G401 (cell line): ENCODE data around the gene CERK. TPM values are rescaled to one million over a fixed set of nuclear protein-coding genes. Genes with fewer than 3 reads are reported as not detected.

Source experiments
- DNase-seq: peaks from one replicate; pipeline ENCODE4 v3.0.0-alpha.2; 2015; ENCODE audit warnings: low spot score
- in situ Hi-C: cut with HindIII; loops from 2 replicates; pipeline ENCODE4 v1.10.0; 2016; ENCODE audit warnings: low sequenced_read_pairs, mixed read lengths
- total RNA-seq: library from RNA; depleted of rRNA; stranded (reverse); fragments of >200 nt; shearing (Covaris generic); gene quantifications from 2 replicates; pipeline ENCODE4 v1.2.3, GENCODE V29; 2014

CERK gene
- total RNA-seq, 1 experiment from 2014 or later, result 70.0 TPM

GRCh38 chr22:46710806-46711205 is 27.2 kb downstream of the CERK start:
- in situ Hi-C loops, result no loop called here
- no peak for DNase-seq

- in situ Hi-C loops, result no loop called here
- DNase-seq, result no peak
Observed at GRCh38 chr22:46708766-46709330, 29.2 kb downstream of the CERK start.

DNA sequence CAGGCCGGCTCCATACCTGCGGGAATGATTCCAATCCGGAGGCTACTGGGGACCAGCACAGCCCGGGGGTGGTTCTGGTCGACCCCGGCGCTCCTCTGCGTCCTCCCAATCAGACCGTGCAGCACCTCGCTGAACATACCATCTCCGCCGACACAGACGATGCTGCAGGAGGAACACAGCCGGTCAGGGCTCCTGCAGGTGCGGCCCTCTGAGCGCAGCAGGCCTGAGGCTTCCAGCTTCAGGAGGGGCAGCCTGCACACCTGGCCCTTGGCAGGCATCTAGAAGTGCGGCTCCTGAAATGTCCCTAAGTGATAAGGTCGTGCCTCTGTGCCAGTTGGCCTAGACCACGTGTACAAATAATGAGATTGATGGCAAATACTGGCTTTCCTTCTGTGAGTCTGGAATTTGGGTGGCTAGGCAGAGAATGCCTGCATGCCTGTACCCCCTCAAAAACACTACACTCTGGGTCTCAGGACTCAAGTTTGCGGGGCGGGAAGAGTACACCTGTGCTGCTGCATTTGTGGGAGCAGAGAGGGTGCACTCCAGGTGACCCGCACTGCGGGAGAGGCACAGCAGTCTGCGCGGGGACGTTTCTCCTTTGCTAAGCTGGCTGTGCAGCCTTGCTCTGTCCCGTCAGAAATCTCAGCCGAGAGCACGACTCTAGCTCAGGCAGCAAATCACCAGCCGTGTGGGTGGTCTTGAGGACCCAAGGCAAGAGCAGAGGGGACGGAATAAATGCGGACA is 30.1 kb downstream of the CERK start:
- no peak for DNase-seq
- in situ Hi-C loops, result no loop called here

DNA sequence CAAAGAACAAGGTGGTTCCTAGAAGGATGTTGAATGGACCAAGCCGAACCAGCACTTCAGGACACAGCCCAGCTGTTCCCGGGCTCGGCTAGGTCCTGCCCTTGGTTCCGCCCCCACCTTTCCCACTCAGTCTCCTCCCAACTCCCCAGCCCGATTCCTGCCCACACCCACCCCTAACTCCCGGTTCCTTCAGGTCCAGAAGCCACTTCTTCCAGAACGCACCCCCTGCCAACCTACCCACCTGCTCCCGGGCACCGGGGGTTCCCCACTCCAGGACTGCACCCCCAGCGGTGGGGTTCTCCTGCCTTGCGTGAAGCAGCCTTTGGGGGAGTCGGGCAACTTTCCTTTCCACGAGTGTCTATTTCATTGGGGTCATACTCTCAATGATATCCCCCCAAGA is 30.7 kb downstream of the CERK start:
- in situ Hi-C loops, result no loop called here
- DNase-seq, result no peak

- in situ Hi-C loops, result no loop called here
- no peak for DNase-seq
Observed at GRCh38 chr22:46706060-46706459, 32.0 kb downstream of the CERK start.

DNA sequence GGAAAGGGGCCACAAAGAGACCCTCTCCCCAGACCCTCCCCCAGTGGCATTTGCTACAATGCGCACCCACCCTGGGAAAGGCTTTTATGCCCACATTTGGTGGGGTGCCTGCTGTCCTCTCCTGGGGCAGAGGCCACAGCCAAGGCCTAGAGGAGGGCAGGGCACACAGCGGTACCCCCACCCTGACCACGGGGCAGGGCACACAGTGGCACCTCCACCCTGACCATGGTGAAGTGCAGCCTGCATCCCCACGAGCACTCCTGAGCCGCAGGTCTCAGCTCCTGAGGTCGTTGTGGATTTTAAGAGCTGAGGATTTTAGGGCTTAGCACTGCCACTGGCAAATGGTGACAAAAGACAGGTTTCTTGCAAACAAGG is 34.1 kb downstream of the CERK start:
- in situ Hi-C loops, result no loop called here
- no peak for DNase-seq

DNA sequence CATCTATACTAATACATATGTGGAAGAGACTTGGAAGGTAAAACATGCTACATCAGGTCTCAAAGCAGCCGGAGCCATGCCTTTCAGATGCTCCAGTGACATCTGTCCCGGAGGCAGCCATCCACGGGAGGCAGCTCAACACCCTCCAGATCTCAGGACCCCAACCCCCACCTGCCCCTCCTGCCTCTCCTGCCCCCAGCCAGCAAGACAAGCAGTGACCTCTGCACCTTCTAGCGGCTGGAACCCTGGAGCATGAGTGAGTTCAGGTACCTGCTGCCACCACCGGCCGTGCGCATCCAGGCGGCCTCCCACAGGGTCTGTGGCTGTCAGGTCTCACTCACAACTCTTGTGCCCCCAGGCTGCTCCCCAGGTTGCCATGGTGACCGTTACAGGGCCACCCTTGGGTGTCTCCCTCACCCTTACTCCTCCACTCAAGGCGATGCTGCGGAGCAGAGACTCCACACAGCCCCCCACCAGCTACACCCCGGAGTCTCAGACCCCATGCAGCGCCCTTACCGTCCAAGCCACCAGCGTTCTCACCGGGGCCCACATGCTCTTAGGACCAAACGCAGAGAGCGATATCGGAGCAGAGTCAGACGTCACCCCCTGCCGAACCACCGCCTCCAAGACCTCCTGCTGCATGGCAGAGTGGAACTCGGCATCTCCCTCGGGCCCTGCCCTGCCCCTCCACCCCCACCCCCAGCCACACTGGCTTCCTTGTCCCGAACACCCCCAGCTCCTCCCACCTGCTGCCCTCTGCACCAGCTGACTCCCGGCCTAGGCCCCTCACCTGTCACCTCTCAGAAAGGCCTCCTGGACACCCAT is 34.7 kb downstream of the CERK start:
- no peak for DNase-seq
- in situ Hi-C loops, result no loop called here

GRCh38 chr22:46701262-46701661 is 36.8 kb downstream of the CERK start:
- DNase-seq, result no peak
- in situ Hi-C loops, result no loop called here

DNA sequence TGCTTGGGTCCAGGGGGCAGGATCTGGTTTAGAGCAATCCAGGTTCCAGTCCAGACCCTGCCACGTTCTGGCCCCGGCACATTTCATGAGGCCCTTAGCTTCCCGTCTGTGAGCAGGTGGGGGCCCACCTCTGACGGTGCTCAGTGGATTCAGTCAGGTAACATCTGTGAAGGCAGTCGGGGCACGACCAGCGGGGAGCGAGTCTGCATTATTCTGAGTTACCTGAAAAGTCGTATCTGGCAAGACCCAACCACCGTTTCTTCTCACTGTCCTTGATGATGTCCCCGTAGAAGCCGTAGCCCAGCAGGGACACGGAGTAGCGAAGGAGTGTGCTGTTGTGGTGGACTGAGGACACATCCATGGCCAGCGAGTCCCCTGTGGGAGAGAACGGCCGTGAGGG is 39.0 kb downstream of the CERK start:
- DNase-seq, result no peak
- in situ Hi-C loops, result no loop called here

GRCh38 chr22:46697811-46698515 is 40.1 kb downstream of the CERK start:
- in situ Hi-C loops, result no loop called here

GRCh38 chr22:46696614-46697013 is 41.4 kb downstream of the CERK start:
- no peak for DNase-seq
- in situ Hi-C loops, result no loop called here

More at GRCh38 chr22:46697811-46698515, 40.1 kb downstream of the CERK start:
- DNase-seq, result no peak

DNA sequence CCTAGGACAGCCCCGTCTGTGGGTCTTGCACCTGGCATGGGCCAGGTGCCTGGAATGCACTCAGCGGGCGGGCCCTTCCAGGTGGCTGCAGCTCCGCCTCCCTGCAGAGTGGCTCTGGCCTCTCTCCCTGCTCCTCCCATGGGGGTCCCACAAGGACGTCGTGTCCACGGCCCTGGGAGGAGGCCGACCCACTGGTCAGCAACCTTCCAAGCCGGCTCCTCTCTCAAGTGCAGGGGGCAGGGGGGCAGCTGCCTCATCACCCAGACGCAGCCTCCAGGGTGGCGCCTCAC is 41.9 kb downstream of the CERK start:
- in situ Hi-C loops, result no loop called here
- DNase-seq, result no peak

DNA sequence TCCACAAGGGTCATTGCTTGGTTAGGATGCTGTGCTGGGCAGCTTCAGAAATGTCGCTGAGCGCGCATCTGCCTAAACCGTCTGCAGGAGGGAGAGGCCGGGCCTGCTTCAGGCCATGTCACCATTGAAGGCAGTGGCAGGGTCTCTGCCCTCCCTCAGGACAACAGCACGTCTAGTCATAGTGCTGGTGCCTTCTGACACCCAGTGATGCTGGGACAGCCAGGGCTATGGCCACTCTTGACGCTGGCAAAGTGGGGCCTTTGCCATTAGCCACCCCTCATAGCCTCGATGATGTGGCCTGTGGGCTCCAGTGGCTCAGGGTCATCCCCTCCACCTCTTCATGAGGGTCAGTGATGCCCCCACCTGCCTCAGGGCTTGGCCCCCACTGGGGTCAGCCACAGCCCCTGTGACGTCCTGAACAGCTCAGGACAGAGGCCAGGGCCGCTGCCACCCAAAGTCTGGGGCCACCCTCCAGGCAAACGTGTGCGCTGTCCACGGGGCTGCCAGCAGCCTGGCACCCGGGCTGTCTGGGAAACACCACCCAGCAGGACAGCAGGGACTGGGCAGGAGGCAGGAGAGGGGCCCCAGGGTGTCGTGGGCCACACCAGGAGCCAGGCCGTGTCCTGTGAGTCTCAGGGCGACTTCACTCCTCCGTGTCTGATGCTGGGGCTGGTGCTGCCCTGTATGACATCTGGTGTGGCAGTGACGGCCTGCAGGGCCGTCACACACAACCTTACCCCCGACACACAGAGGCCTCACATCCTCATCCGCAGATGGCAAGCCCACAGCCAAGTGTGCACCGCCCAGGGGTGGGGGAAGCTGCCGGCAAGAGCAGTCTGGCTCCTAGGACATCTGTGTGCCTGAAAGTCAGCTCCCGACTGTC is 42.5 kb downstream of the CERK start:
- in situ Hi-C loops, result no loop called here
- DNase-seq, result no peak

- no peak for DNase-seq
- in situ Hi-C loops, result no loop called here
Observed at GRCh38 chr22:46694416-46695170, 43.5 kb downstream of the CERK start.

- DNase-seq, result peak; percentile 47
- in situ Hi-C loops, result no loop called here
Observed at GRCh38 chr22:46693634-46694415, 44.2 kb downstream of the CERK start.

DNA sequence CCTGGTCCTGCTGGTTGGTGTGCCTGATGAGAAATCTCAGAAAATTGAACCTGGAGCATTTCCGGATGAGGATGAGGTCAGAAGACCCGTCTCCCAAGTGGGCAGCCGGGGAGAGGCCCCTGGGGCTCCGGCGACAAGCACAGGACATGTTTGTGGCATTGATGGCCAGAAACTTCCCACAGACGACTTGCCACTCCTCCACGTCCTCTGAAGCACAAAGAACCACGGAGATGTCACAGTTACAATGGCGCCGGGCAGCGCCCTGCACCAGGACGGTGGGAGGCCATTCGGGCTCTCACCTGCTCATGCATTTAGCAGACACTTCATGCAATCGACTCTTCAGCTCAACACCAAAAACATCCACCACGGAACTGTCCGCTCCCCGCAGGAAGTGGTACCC is 46.5 kb downstream of the CERK start:
- in situ Hi-C loops, result no loop called here

DNA sequence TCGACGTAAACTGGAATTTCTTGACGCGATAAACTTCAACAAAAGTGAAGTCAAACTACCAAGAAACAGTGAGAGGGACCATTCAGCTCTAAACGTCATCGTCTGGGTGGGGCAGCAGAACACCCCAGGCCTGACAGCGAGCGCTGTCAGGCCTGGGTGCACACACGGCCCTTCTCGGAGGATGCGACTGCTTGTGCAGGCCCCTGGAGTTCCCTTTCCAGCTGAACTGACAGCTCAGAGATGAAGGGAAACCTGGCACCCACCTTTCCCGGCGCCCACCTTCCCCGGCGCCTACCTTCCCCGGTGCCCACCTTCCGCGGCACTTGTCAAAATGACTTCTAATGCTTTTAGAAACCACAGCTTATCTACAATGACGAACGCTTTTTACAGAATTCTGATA is 47.9 kb downstream of the CERK start:
- in situ Hi-C loops, result no loop called here
- DNase-seq, result no peak

More for the DNA sequence above, 46.5 kb downstream of the CERK start:
- DNase-seq, result no peak

DNA sequence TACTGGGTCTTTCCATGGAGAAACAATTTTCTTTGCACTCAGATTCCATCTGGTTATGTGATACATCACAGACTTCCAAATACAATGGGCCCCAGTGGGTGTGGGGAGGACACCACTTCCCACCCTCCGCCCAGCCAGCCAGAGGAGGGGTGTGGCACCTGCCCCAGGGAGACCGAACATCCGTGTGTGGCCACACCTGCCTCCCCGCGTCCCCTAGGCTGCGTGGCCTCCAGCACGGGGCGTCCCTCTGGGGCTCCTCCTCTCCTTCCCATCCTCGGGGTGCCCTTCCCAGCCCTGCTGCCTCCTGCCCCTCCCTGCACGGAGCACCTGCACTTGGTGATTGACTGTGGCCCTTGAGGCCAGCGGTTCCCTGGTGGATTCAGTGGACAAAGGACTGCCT is 49.1 kb downstream of the CERK start:
- DNase-seq, result no peak
- in situ Hi-C loops, result no loop called here
